BJ (cell line): ENCODE measurements around the gene TTLL5. TPM values are rescaled to one million over a fixed set of nuclear protein-coding genes. Genes with fewer than 3 reads are reported as not detected.
A peak's percentile ranks its signal among the peaks of the same experiment; 100 is the strongest.

Experiments used
- CTCF ChIA-PET: fragments of 350-600 bp; formaldehyde crosslinking; extraction: SDS; loops from one replicate; lab custom pipeline; 2021; ENCODE audit warnings: antibody characterized with exemption, inconsistent platforms; lab: Yijun Ruan, JAX
- POLR2A ChIA-PET: fragments of 300-600 bp; sonication (Branson Sonifier 250); formaldehyde crosslinking; extraction: SDS; loops from one replicate; lab custom pipeline; 2021; ENCODE audit warnings: antibody characterized with exemption; lab: Charles Lee
- DNase-seq: peaks from one replicate; pipeline ENCODE4 v3.0.0-alpha.2; 2011; ENCODE audit warnings: low read depth
- H3K27me3 ChIP-seq: 2 replicates; pipeline ENCODE4 v1.6.0; 2011; ENCODE audit warnings: low read length; ENCODE audit not compliant: control insufficient read depth, insufficient read depth
- H3K36me3 ChIP-seq: 2 replicates; pipeline ENCODE4 v1.5.1; 2011; ENCODE audit warnings: low read length; ENCODE audit not compliant: control insufficient read depth, insufficient read depth
- H3K4me3 ChIP-seq: 2 replicates; pipeline ENCODE4 v1.5.1; 2011; ENCODE audit warnings: low read depth, mild to moderate bottlenecking, control low read depth, low read length
- CTCF ChIP-seq: IDR thresholded peaks from 2 replicates; pipeline ENCODE4 v1.5.1; 2011; ENCODE audit warnings: low read depth, mild to moderate bottlenecking, control low read depth, inconsistent platforms, low read length, moderate library complexity; ENCODE audit not compliant: insufficient read depth
- polyA plus RNA-seq: library from polyadenylated mRNA; depleted of rRNA; stranded (reverse); fragments of >200 nt; gene quantifications from 2 replicates; pipeline ENCODE4 v1.2.3, GENCODE V29; 2011

The TTLL5 gene
- polyA plus RNA-seq, 1 experiment, result 9.9 TPM

- TF ChIP-seq CTCF, result no peak
- ChIA-PET POLR2A (no interaction called here), CTCF (interaction anchor here (1.0 to 1.5 kb wide), 3 partner anchors 9 to 170 kb away, joined by 3 to 4 read pairs (median 4); no protein-coding TSS in a partner anchor)
- DNase-seq, result no peak
- no peaks in the 10 kb centered on the region for H3K36me3 ChIP-seq
- H3K27me3 ChIP-seq, result no peaks in the 10 kb centered on the region
- H3K4me3 ChIP-seq, result no peak overlapping the region
These were observed 151.6 kb downstream of the TTLL5 start for GRCh38 chr14:75812622-75813021.

- H3K4me3 ChIP-seq, result no peak overlapping the region
- ChIA-PET CTCF (interaction anchor here (2.1 kb wide), 1 partner anchor 158 kb away, joined by 7 read pairs; no protein-coding TSS in a partner anchor), POLR2A (no interaction called here)
- DNase-seq, result no peak
- no peaks in the 10 kb centered on the region for H3K27me3 ChIP-seq
- TF ChIP-seq CTCF, result no peak
- H3K36me3 ChIP-seq, result no peaks in the 10 kb centered on the region
These were observed 159.7 kb downstream of the TTLL5 start for GRCh38 chr14:75820761-75821160.

- no peak overlapping the region for H3K4me3 ChIP-seq
- peak; percentile 58 for DNase-seq
- CTCF ChIA-PET, result interaction anchor here (0.9 to 2.3 kb wide), 6 partner anchors 9 to 160 kb away, joined by 3 to 10 read pairs (median 4); partner anchors contain the start of gene TGFB3
- H3K36me3 ChIP-seq, result no peaks in the 10 kb centered on the region
- POLR2A ChIA-PET, result interaction anchor here (0.6 to 1.0 kb wide), 2 partner anchors 9 to 167 kb away, joined by 3 read pairs; no protein-coding TSS in a partner anchor
- H3K27me3 ChIP-seq, result no peaks in the 10 kb centered on the region
- TF ChIP-seq CTCF, result no peak
These were observed 160.9 kb downstream of the TTLL5 start for GRCh38 chr14:75821831-75822521.

GRCh38 chr14:75822522-75823141, 161.6 kb downstream of the TTLL5 start:
- no peak for TF ChIP-seq CTCF
- peak; percentile 51 for DNase-seq
- no peak overlapping the region for H3K4me3 ChIP-seq
- H3K36me3 ChIP-seq, result no peaks in the 10 kb centered on the region
- no peaks in the 10 kb centered on the region for H3K27me3 ChIP-seq
- ChIA-PET POLR2A (interaction anchor here (0.6 to 1.0 kb wide), 3 partner anchors 9 to 167 kb away, joined by 3 to 4 read pairs (median 3); no protein-coding TSS in a partner anchor), CTCF (interaction anchor here (0.9 to 2.3 kb wide), 7 partner anchors 9 to 160 kb away, joined by 3 to 10 read pairs (median 4); partner anchors contain the start of gene TGFB3)

DNA sequence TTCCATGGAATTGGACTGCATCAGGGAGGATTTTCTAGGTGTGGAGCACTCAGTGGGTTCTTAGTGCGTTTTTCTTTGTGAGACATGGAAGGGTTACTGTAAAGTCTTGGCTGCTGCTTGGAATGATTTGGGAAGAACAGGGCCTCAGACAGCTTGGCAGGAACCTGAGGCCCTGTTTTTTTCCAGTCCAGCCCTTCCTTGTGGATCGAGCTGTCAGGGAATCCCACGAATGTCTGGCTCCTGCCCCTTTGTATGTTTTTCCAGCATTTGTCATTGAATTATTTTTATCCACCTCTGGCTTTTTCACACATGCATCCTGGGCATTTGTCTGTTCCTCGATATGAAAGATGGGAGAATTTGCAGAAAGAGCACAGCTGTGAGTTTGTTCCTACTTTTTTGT, 162.3 kb downstream of the TTLL5 start:
- no peak for DNase-seq
- CTCF ChIA-PET, result interaction anchor here (0.9 to 2.3 kb wide), 4 partner anchors 8 to 85 kb away, joined by 3 to 10 read pairs (median 4); no protein-coding TSS in a partner anchor

More for the DNA sequence above, 162.3 kb downstream of the TTLL5 start:
- TF ChIP-seq CTCF, result no peak
- Histone ChIP-seq H3K36me3 (no peaks in the 10 kb centered on the region), H3K4me3 (no peak overlapping the region), H3K27me3 (no peaks in the 10 kb centered on the region)
- POLR2A ChIA-PET, result interaction anchor here (0.6 kb wide), 1 partner anchor 60 kb away, joined by 4 read pairs; no protein-coding TSS in a partner anchor
